Stimulated activated naive CD8-positive, alpha-beta T cell treated with anti-CD3 and anti-CD28 coated beads, Interleukin-15, Interleukin-2, amounts not matched to agents 100 U/mL and 50 U/mL, for 24 hours (primary cell): ENCODE measurements around the gene HOXA7.

ENCODE experiments used
- ATAC-seq: fragments of 150-1000 bp; cut with Tn5 transposase; one replicate; pipeline ENCODE4 v1.10.0; 2021
- DNase-seq: peaks from one replicate; pipeline ENCODE4 v3.0.0; 2021

Gene HOXA7

GRCh38 chr7:27147199-27148030 lies 9.1 kb downstream of the HOXA7 start, which contains the start of gene HOXA6:
Gene HOXA6, minus strand, starts transcription at chr7:27147774. Its CDS starts 25 bp downstream, at chr7:27147749.
- ATAC-seq: no peak
- DNase-seq: no peak

GRCh38 chr7:27146491-27147198 lies 9.8 kb downstream of the HOXA7 start:
- no peak for DNase-seq
- ATAC-seq: no peak

GRCh38 chr7:27145914-27146412 lies 10.5 kb downstream of the HOXA7 start:
- DNase-seq (no peak), ATAC-seq (no peak)

GRCh38 chr7:27145165-27145913 lies 11.1 kb downstream of the HOXA7 start:
- no peak for DNase-seq
- no peak for ATAC-seq

GRCh38 chr7:27144781-27145164 lies 11.7 kb downstream of the HOXA7 start:
- DNase-seq (no peak), ATAC-seq (no peak)

GRCh38 chr7:27143950-27144780 lies 12.3 kb downstream of the HOXA7 start:
- ATAC-seq (no peak), DNase-seq (no peak)

- ATAC-seq: no peak
- no peak for DNase-seq
Observed at GRCh38 chr7:27143023-27143949, 13.2 kb downstream of the HOXA7 start, which contains the start of gene HOXA5. Gene HOXA5, minus strand, starts transcription at chr7:27143681. Its CDS starts 74 bp downstream, at chr7:27143607.

GRCh38 chr7:27142580-27143022 lies 13.9 kb downstream of the HOXA7 start:
- DNase-seq (no peak), ATAC-seq (no peak)

GRCh38 chr7:27141923-27142579 lies 14.4 kb downstream of the HOXA7 start:
- no peak for ATAC-seq
- DNase-seq: no peak

GRCh38 chr7:27141137-27141922 lies 15.1 kb downstream of the HOXA7 start:
- DNase-seq: no peak
- no peak for ATAC-seq

GRCh38 chr7:27140126-27140857 lies 16.2 kb downstream of the HOXA7 start:
- no peak for ATAC-seq
- DNase-seq: no peak

GRCh38 chr7:27139334-27140125 lies 16.9 kb downstream of the HOXA7 start:
- DNase-seq: no peak

GRCh38 chr7:27138985-27139333 lies 17.5 kb downstream of the HOXA7 start:
- ATAC-seq: no peak
- no peak for DNase-seq

More at GRCh38 chr7:27139334-27140125, 16.9 kb downstream of the HOXA7 start:
- no peak for ATAC-seq

- ATAC-seq (no peak), DNase-seq (no peak)
Observed at GRCh38 chr7:27138472-27138871, 18.0 kb downstream of the HOXA7 start.

GRCh38 chr7:27137640-27138315 lies 18.7 kb downstream of the HOXA7 start:
- DNase-seq (no peak), ATAC-seq (no peak)

- DNase-seq (no peak), ATAC-seq (peak; percentile 76)
Observed at GRCh38 chr7:27134392-27134791, 22.1 kb downstream of the HOXA7 start.
